H9 (cell line): Measurements from ENCODE around the gene NUP98. TPM values are rescaled to one million over a fixed set of nuclear protein-coding genes. Genes with fewer than 3 reads are reported as not detected.

Experiments used
- DNase-seq: peaks from one replicate; pipeline ENCODE4 v3.0.0-alpha.2; 2017
- H2AFZ ChIP-seq: one replicate; pipeline ENCODE4 v1.6.1; 2013; ENCODE audit warnings: mild to moderate bottlenecking, low read length, control low read depth, moderate library complexity
- H2AK5ac ChIP-seq: 2 replicates; pipeline ENCODE4 v1.6.1; 2013; ENCODE audit warnings: low read length, control low read depth, mixed read lengths; ENCODE audit not compliant: insufficient read length
- H2BK120ac ChIP-seq: one replicate; pipeline ENCODE4 v1.6.1; 2013; ENCODE audit warnings: low read depth, mild to moderate bottlenecking, low read length, control low read depth, inconsistent platforms; ENCODE audit not compliant: poor library complexity, severe bottlenecking
- H2BK12ac ChIP-seq: 2 replicates; pipeline ENCODE4 v1.6.1; 2013; ENCODE audit warnings: low read length, control low read depth, mixed read lengths, low read depth; ENCODE audit not compliant: insufficient read length
- H2BK15ac ChIP-seq: 2 replicates; pipeline ENCODE4 v1.6.1; 2013; ENCODE audit warnings: low read depth, low read length, control low read depth
- H2BK20ac ChIP-seq: one replicate; pipeline ENCODE4 v1.6.1; 2013; ENCODE audit warnings: low read depth, mild to moderate bottlenecking, low read length, control low read depth, inconsistent platforms; ENCODE audit not compliant: poor library complexity, severe bottlenecking
- H2BK5ac ChIP-seq: 2 replicates; pipeline ENCODE4 v1.6.1; 2013; ENCODE audit warnings: low read length, control low read depth, mixed read lengths; ENCODE audit not compliant: insufficient read length
- H3K14ac ChIP-seq: 2 replicates; pipeline ENCODE4 v1.6.1; 2013; ENCODE audit warnings: low read length, control low read depth; ENCODE audit not compliant: insufficient read depth
- H3K18ac ChIP-seq: 2 replicates; pipeline ENCODE4 v1.6.1; 2013; ENCODE audit warnings: low read depth, mild to moderate bottlenecking, mixed read lengths, low read length, control low read depth; ENCODE audit not compliant: insufficient read length
- H3K23ac ChIP-seq: 2 replicates; pipeline ENCODE4 v1.6.1; 2013; ENCODE audit warnings: low read length, control low read depth, mixed read lengths, low read depth; ENCODE audit not compliant: insufficient read length
- H3K23me2 ChIP-seq: 2 replicates; pipeline ENCODE4 v1.6.1; 2013; ENCODE audit warnings: low read depth, mild to moderate bottlenecking, mixed read lengths, low read length, control low read depth; ENCODE audit not compliant: insufficient read length, poor library complexity, severe bottlenecking
- H3K27ac ChIP-seq: 2 replicates; pipeline ENCODE4 v1.5.1; 2013; ENCODE audit warnings: low read length, control low read depth, mixed read lengths, low read depth; ENCODE audit not compliant: insufficient read length
- H3K27me3 ChIP-seq: 2 replicates; pipeline ENCODE4 v1.6.1; 2013; ENCODE audit warnings: low read length, control low read depth, inconsistent platforms; ENCODE audit not compliant: insufficient read depth
- H3K4ac ChIP-seq: 2 replicates; pipeline ENCODE4 v1.6.1; 2013; ENCODE audit warnings: low read depth, mild to moderate bottlenecking, control low read depth, inconsistent platforms, low read length, moderate library complexity
- H3K4me1 ChIP-seq: 2 replicates; pipeline ENCODE4 v1.6.1; 2013; ENCODE audit warnings: low read length, control low read depth, inconsistent platforms; ENCODE audit not compliant: insufficient read depth
- H3K4me2 ChIP-seq: 2 replicates; pipeline ENCODE4 v1.6.1; 2013; ENCODE audit warnings: low read length, control low read depth, mixed read lengths; ENCODE audit not compliant: insufficient read length, insufficient read depth
- H3K56ac ChIP-seq: 2 replicates; pipeline ENCODE4 v1.6.1; 2013; ENCODE audit warnings: low read depth, mild to moderate bottlenecking, mixed read lengths, low read length, control low read depth; ENCODE audit not compliant: insufficient read length
- H3K79me1 ChIP-seq: 2 replicates; pipeline ENCODE4 v1.6.1; 2013; ENCODE audit warnings: low read depth, mild to moderate bottlenecking, moderate library complexity, low read length, control low read depth, inconsistent platforms; ENCODE audit not compliant: insufficient read depth, poor library complexity, severe bottlenecking
- H3K79me2 ChIP-seq: 2 replicates; pipeline ENCODE4 v1.6.1; 2013; ENCODE audit warnings: low read length, control low read depth, inconsistent platforms; ENCODE audit not compliant: insufficient read depth
- H3K9ac ChIP-seq: 2 replicates; pipeline ENCODE4 v1.6.1; 2013; ENCODE audit warnings: low read length, control low read depth, mixed read lengths; ENCODE audit not compliant: insufficient read length; ENCODE audit errors: extremely low read depth
- H3K9me3 ChIP-seq: one replicate; pipeline ENCODE4 v1.6.1; 2013; ENCODE audit warnings: low read depth, low read length, inconsistent platforms; ENCODE audit not compliant: control insufficient read depth
- H3T11ph ChIP-seq: one replicate; pipeline ENCODE4 v1.6.1; 2013; ENCODE audit warnings: mild to moderate bottlenecking, low read length, control low read depth, inconsistent platforms
- H4K20me1 ChIP-seq: one replicate; pipeline ENCODE4 v1.6.1; 2013; ENCODE audit not compliant: control insufficient read depth, insufficient read length, insufficient read depth
- H4K5ac ChIP-seq: 2 replicates; pipeline ENCODE4 v1.6.1; 2013; ENCODE audit warnings: low read depth, mild to moderate bottlenecking, mixed read lengths, low read length, control low read depth; ENCODE audit not compliant: insufficient read length
- H4K8ac ChIP-seq: replicated peaks from 2 replicates; pipeline ENCODE4 v1.6.1; 2013; ENCODE audit warnings: low read length, control low read depth, mixed read lengths, low read depth; ENCODE audit not compliant: insufficient read length
- H4K91ac ChIP-seq: 2 replicates; pipeline ENCODE4 v1.6.1; 2013; ENCODE audit warnings: low read depth, mild to moderate bottlenecking, moderate library complexity, mixed read lengths, low read length, control low read depth; ENCODE audit not compliant: insufficient read length
- H3K27ac Mint-ChIP-seq, 3 experiments: 2 replicates in 2 of 3; 3 replicates in 1 of 3; pipeline ENCODE4 v1.8.0; 2020 to 2021; ENCODE audit warnings: mixed read lengths in 3 of 3, mild to moderate bottlenecking in 1 of 3, moderate library complexity in 1 of 3
- H3K27me3 Mint-ChIP-seq: 2 replicates; pipeline ENCODE4 v1.8.0; 2021; ENCODE audit warnings: low read depth, mild to moderate bottlenecking, moderate library complexity, mixed read lengths
- H3K36me3 Mint-ChIP-seq, 3 experiments: 2 replicates in 2 of 3; 3 replicates in 1 of 3; pipeline ENCODE4 v1.8.0; 2020 to 2021; ENCODE audit warnings: low read depth in 3 of 3, mixed read lengths in 3 of 3; ENCODE audit not compliant: insufficient read depth in 1 of 3
- H3K4me1 Mint-ChIP-seq, 2 experiments: 2 replicates each; pipeline ENCODE4 v1.8.0; 2020; ENCODE audit warnings: mixed read lengths in 2 of 2
- H3K4me3 Mint-ChIP-seq, 2 experiments: 2 replicates in 1 of 2; 3 replicates in 1 of 2; pipeline ENCODE4 v1.8.0; 2020 to 2021; ENCODE audit warnings: mild to moderate bottlenecking in 2 of 2, mixed read lengths in 2 of 2, moderate library complexity in 1 of 2
- H3K9me3 Mint-ChIP-seq, 2 experiments: 2 replicates in 1 of 2; 3 replicates in 1 of 2; pipeline ENCODE4 v1.8.0; 2020; ENCODE audit warnings: mild to moderate bottlenecking in 2 of 2, mixed read lengths in 2 of 2, moderate library complexity in 1 of 2
- WGBS: extraction: QIAGEN DNeasy Blood & Tissue Kit; methylation state at CpG from one replicate; pipeline ENCODE4 v1.1.7; 2013; ENCODE audit warnings: missing lambda C conversion rate, low lambda C conversion rate, mixed read lengths; ENCODE audit not compliant: insufficient read length; ENCODE audit errors: extremely low coverage; 5-methylcytosine and 5-hydroxymethylcytosine counted together
- total RNA-seq: library from RNA; stranded (reverse); gene quantifications from 2 replicates; pipeline ENCODE4 v1.2.1, GENCODE V29; 2021
- TF ChIP-seq, protein P1 (sequence below): fragments of 200-600 bp; sonication (generic); conservative IDR thresholded peaks from 3 replicates; pipeline ENCODE4 v1.8.0; 2021; ENCODE audit warnings: antibody characterized with exemption, mild to moderate bottlenecking

The NUP98 gene
- total RNA-seq, 1 experiment from 2014 or later, result 105 TPM

DNA sequence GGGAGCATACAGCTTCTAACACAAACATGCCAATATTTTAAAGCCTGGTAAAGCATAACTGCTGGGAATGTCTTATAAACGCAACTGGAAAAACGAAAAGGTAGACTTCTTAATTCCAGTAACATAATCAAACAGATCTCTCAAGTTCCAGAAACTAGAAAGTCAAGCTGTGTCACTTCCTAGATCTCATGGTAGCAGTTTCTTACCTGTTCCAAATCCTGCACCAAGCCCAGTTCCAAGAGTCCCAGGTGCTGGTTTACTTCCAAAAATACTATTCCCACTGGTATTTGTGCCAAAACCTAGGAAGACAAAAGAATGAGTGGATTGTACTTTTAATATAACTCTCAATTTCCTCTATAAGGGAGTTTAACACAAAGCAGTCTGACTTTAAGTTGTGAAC is 44.2 kb downstream of the NUP98 start:
- Mint-ChIP-seq H3K4me3 (no peak overlapping the region), H3K4me1 (no peaks in the 10 kb centered on the region), H3K36me3 (peaks cover 42 to 82% (median 61%) of the 10 kb centered on the region in 3 experiments; a peak in 6 of 7 replicates), H3K27ac (no peak overlapping the region), H3K9me3 (no peaks in the 10 kb centered on the region), H3K27me3 (no peaks in the 10 kb centered on the region; the same call in 1 of the 2 replicates)
- no peak for DNase-seq
- Histone ChIP-seq H2BK15ac (no peak overlapping the region), H2BK5ac (no peak overlapping the region), H2BK120ac (no peak overlapping the region), H3K23ac (no peak overlapping the region), H3K79me1 (no peaks in the 10 kb centered on the region), H3K56ac (no peak overlapping the region), H3K4me1 (no peaks in the 10 kb centered on the region), H3K9ac (no peak overlapping the region), H3K79me2 (no peaks in the 10 kb centered on the region), H3K4ac (no peak overlapping the region), H4K5ac (no peak overlapping the region), H3K4me2 (no peak overlapping the region), H3K14ac (no peak overlapping the region), H3K27ac (no peak overlapping the region), H4K8ac (no peak overlapping the region), H3K9me3 (no peaks in the 10 kb centered on the region), H2BK20ac (no peak overlapping the region), H2BK12ac (no peak overlapping the region), H3K18ac (no peak overlapping the region), H3K27me3 (no peaks in the 10 kb centered on the region), H2AFZ (no peak overlapping the region), H3K23me2 (no peaks in the 10 kb centered on the region), H3T11ph (no peak overlapping the region), H4K91ac (no peak overlapping the region), H4K20me1 (no peaks in the 10 kb centered on the region), H2AK5ac (no peak overlapping the region)
- WGBS, result no CpG with 5 or more reads among the region's 2 CpGs
- TF ChIP-seq, protein P1, sequence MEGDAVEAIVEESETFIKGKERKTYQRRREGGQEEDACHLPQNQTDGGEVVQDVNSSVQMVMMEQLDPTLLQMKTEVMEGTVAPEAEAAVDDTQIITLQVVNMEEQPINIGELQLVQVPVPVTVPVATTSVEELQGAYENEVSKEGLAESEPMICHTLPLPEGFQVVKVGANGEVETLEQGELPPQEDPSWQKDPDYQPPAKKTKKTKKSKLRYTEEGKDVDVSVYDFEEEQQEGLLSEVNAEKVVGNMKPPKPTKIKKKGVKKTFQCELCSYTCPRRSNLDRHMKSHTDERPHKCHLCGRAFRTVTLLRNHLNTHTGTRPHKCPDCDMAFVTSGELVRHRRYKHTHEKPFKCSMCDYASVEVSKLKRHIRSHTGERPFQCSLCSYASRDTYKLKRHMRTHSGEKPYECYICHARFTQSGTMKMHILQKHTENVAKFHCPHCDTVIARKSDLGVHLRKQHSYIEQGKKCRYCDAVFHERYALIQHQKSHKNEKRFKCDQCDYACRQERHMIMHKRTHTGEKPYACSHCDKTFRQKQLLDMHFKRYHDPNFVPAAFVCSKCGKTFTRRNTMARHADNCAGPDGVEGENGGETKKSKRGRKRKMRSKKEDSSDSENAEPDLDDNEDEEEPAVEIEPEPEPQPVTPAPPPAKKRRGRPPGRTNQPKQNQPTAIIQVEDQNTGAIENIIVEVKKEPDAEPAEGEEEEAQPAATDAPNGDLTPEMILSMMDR, result no peak
